ENCODE data around the gene B3GALT5.

- TF ChIP-seq POLR2AphosphoS5 (IDR thresholded peaks at IDR 0.05): no peak
- TF ChIP-seq, protein P1, sequence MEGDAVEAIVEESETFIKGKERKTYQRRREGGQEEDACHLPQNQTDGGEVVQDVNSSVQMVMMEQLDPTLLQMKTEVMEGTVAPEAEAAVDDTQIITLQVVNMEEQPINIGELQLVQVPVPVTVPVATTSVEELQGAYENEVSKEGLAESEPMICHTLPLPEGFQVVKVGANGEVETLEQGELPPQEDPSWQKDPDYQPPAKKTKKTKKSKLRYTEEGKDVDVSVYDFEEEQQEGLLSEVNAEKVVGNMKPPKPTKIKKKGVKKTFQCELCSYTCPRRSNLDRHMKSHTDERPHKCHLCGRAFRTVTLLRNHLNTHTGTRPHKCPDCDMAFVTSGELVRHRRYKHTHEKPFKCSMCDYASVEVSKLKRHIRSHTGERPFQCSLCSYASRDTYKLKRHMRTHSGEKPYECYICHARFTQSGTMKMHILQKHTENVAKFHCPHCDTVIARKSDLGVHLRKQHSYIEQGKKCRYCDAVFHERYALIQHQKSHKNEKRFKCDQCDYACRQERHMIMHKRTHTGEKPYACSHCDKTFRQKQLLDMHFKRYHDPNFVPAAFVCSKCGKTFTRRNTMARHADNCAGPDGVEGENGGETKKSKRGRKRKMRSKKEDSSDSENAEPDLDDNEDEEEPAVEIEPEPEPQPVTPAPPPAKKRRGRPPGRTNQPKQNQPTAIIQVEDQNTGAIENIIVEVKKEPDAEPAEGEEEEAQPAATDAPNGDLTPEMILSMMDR (IDR thresholded peaks at IDR 0.05): no peak
- TF ChIP-seq EP300 (IDR thresholded peaks at IDR 0.05): no peak
These were observed 9.9 kb upstream of the B3GALT5 start for GRCh38 chr21:39602793-39603192.
